Measurements from ENCODE around the gene HNRNPCL1. TPM values are rescaled to one million over a fixed set of nuclear protein-coding genes. Genes with fewer than 3 reads are reported as not detected.

Gene HNRNPCL1
- total and polyA plus RNA-seq, 2 of the 13 experiments (the other 11 are each of a cell fraction or from before 2014, with no cell fraction given) = not detected

Other genes with a start within 250 kb of the HNRNPCL1 start
- 30.5 and 48.5 TPM in 2 replicates for gene DHRS3, start 230.5 kb downstream of the HNRNPCL1 start, total RNA-seq (2016; rRNA removed; fragmentation: Illumina TruSeq; extraction: Trizol)
- 90.5 and 107 TPM in 2 replicates for gene DHRS3, start 230.5 kb downstream of the HNRNPCL1 start, polyA plus RNA-seq (2011; rRNA removed)
- gene AADACL4, start 204.6 kb downstream of the HNRNPCL1 start, total RNA-seq (2016; rRNA removed; fragmentation: Illumina TruSeq; extraction: Trizol) = not detected in 2 replicates
- not detected in 2 replicates for gene AADACL4, start 204.6 kb downstream of the HNRNPCL1 start, polyA plus RNA-seq (2011; rRNA removed)
- gene AADACL3, start 132.6 kb downstream of the HNRNPCL1 start, total RNA-seq (2016; rRNA removed; fragmentation: Illumina TruSeq; extraction: Trizol) = not detected in 2 replicates
- 0.01 TPM in 1 of 2 replicates, not detected in the other for gene AADACL3, start 132.6 kb downstream of the HNRNPCL1 start, polyA plus RNA-seq (2011; rRNA removed)
- gene CFAP107, start 102.5 kb downstream of the HNRNPCL1 start, total RNA-seq (2016; rRNA removed; fragmentation: Illumina TruSeq; extraction: Trizol) = not detected in 2 replicates
- not detected in 2 replicates for gene CFAP107, start 102.5 kb downstream of the HNRNPCL1 start, polyA plus RNA-seq (2011; rRNA removed)
- not detected in 2 replicates for gene PRAMEF12, start 75.0 kb downstream of the HNRNPCL1 start, total RNA-seq (2016; rRNA removed; fragmentation: Illumina TruSeq; extraction: Trizol)
- not detected in 2 replicates for gene PRAMEF12, start 75.0 kb downstream of the HNRNPCL1 start, polyA plus RNA-seq (2011; rRNA removed)
- not detected in 2 replicates for gene PRAMEF1, start 57.3 kb downstream of the HNRNPCL1 start, total RNA-seq (2016; rRNA removed; fragmentation: Illumina TruSeq; extraction: Trizol)
- gene PRAMEF1, start 57.3 kb downstream of the HNRNPCL1 start, polyA plus RNA-seq (2011; rRNA removed) = not detected in 2 replicates
- not detected in 2 replicates for gene PRAMEF11, start 17.3 kb downstream of the HNRNPCL1 start, total RNA-seq (2016; rRNA removed; fragmentation: Illumina TruSeq; extraction: Trizol)
- not detected in 2 replicates for gene PRAMEF11, start 17.3 kb downstream of the HNRNPCL1 start, polyA plus RNA-seq (2011; rRNA removed)
- gene PRAMEF2, start 8.4 kb upstream of the HNRNPCL1 start, total RNA-seq (2016; rRNA removed; fragmentation: Illumina TruSeq; extraction: Trizol) = not detected in 2 replicates
- gene PRAMEF2, start 8.4 kb upstream of the HNRNPCL1 start, polyA plus RNA-seq (2011; rRNA removed) = not detected in 2 replicates
- not detected in 2 replicates for gene PRAMEF4, start 37.5 kb upstream of the HNRNPCL1 start, total RNA-seq (2016; rRNA removed; fragmentation: Illumina TruSeq; extraction: Trizol)
- not detected in 2 replicates for gene PRAMEF4, start 37.5 kb upstream of the HNRNPCL1 start, polyA plus RNA-seq (2011; rRNA removed)
- gene PRAMEF10, start 49.5 kb upstream of the HNRNPCL1 start, total RNA-seq (2016; rRNA removed; fragmentation: Illumina TruSeq; extraction: Trizol) = not detected in 2 replicates
- gene PRAMEF10, start 49.5 kb upstream of the HNRNPCL1 start, polyA plus RNA-seq (2011; rRNA removed) = not detected in 2 replicates
- not detected in 2 replicates for gene PRAMEF7, start 67.9 kb upstream of the HNRNPCL1 start, total RNA-seq (2016; rRNA removed; fragmentation: Illumina TruSeq; extraction: Trizol)
- not detected in 2 replicates for gene PRAMEF7, start 67.9 kb upstream of the HNRNPCL1 start, polyA plus RNA-seq (2011; rRNA removed)
- not detected in 2 replicates for gene PRAMEF6, start 98.9 kb upstream of the HNRNPCL1 start, total RNA-seq (2016; rRNA removed; fragmentation: Illumina TruSeq; extraction: Trizol)
- gene PRAMEF6, start 98.9 kb upstream of the HNRNPCL1 start, polyA plus RNA-seq (2011; rRNA removed) = not detected in 2 replicates
- gene PRAMEF27, start 207.9 kb upstream of the HNRNPCL1 start, total RNA-seq (2016; rRNA removed; fragmentation: Illumina TruSeq; extraction: Trizol) = not detected in 2 replicates
- not detected in 2 replicates for gene PRAMEF27, start 207.9 kb upstream of the HNRNPCL1 start, polyA plus RNA-seq (2011; rRNA removed)
- gene HNRNPCL3, start 212.0 kb upstream of the HNRNPCL1 start, total RNA-seq (2016; rRNA removed; fragmentation: Illumina TruSeq; extraction: Trizol) = not detected in 2 replicates
- gene HNRNPCL3, start 212.0 kb upstream of the HNRNPCL1 start, polyA plus RNA-seq (2011; rRNA removed) = not detected in 2 replicates
- gene PRAMEF25, start 222.1 kb upstream of the HNRNPCL1 start, total RNA-seq (2016; rRNA removed; fragmentation: Illumina TruSeq; extraction: Trizol) = not detected in 2 replicates
- gene PRAMEF25, start 222.1 kb upstream of the HNRNPCL1 start, polyA plus RNA-seq (2011; rRNA removed) = not detected in 2 replicates

Measured in HepG2 (cell line).